Lung microvascular endothelial cell (primary cell): Measurements from ENCODE around the gene ZW10. TPM values are rescaled to one million over a fixed set of nuclear protein-coding genes. Genes with fewer than 3 reads are reported as not detected.
"Not testable (repeated sequence)": the region's sequence is repeated elsewhere in the genome, so short reads cannot be mapped to it uniquely, and the experiment has no call there.

Experiments
- DNase-seq, 2 donors: peaks; one replicate each; pipeline versions ENCODE4 v3.0.0 to v3.0.0-alpha.2; 2010; ENCODE audit warnings: low read depth in 2 of 2
- total RNA-seq: library from RNA; depleted of rRNA; stranded (reverse); fragments of >200 nt; gene quantifications from 2 replicates; pipeline ENCODE4 v1.2.1, GENCODE V29; 2014

ZW10 gene
- total RNA-seq = 12.5 and 14.2 TPM in 2 replicates

- peak; percentile 97 to 99 for DNase-seq
Observed at GRCh38 chr11:113773416-113774173, at the start of gene ZW10. Gene ZW10, minus strand, starts transcription at chr11:113773692. Its CDS starts 26 bp downstream, at chr11:113773666.

GRCh38 chr11:113818426-113818825, 44.9 kb upstream of the ZW10 start:
- DNase-seq = no peak

DNA sequence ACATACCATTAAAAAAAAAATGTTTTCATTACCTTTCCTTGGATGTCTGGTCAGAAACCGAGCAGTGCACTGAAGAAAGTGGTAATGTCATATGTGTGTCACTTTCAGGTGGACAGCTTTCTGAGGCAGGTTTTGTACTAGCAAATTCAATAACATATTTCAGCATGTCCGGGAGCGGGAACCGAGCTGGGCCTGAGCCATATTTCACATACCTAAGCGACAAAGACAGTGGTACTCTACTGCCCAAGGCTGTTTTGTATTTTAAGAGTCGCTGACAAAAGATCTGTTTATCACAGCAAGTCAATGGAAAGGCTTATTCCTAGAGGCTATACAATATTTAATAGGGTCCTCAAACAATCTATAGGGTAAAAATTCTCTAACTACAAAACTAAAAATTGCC, 44.1 kb upstream of the ZW10 start:
- DNase-seq = no peak

DNA sequence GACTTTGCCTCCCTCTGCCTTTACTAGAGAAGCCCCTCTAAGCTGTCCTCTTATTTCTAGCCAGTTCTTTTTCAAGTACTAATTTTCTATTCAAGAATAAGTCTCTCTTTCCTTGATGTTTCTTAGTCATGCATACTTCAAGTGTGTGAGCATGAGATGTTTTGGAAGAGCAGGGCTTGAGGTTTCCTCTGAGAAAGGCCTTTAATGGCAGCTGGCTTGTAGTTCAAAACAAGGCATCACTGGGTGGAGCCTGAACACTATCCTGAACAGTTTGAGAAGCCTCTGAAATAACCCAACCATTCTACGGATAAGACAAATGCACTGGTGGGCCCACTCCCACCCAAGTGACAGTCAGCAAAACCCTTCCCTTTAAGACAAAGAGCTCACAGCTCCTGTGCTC, 43.7 kb upstream of the ZW10 start:
- DNase-seq = no peak

DNA sequence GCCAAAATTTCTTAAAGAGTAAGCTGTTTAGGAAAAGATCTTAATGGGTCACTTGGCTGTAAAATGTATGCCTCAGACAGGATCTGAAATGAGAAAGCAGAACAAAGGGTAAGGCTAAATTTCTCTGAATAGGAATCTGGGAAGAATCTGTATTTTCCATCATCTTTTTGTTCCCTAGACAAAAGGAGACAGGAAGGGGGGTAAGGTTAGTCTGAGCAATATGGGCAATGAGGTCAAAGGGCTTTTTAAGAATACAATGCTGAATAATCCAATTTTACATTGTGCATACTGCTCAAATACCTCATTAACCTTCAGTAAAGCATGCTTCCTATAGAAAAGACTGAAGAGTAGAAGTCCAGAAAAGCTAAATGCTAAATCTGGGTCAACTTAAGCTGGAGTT, 40.7 kb upstream of the ZW10 start:
- no peak for DNase-seq

DNA sequence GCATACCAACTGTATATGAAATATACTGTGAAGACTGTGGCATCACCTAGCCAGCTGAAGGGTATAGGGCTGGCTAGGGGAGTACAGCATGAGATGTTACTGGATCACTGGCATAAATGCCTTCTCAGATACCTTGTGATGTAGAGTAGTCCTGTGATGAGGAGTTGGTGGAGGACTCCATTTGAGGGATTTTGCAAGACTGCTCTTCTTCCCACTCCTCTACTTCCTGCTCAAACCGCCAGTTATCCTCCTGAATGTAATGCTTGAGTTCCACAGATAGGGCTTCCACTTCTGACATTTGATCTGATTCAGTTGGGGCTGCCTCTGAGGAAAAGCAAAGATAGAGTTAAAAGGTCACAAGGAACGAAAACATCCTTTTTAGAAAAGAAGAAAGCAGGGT, 35.4 kb upstream of the ZW10 start:
- DNase-seq = no peak

- peak; percentile 40 to 50 for DNase-seq
Observed at GRCh38 chr11:113806406-113806805, 32.9 kb upstream of the ZW10 start.

DNA sequence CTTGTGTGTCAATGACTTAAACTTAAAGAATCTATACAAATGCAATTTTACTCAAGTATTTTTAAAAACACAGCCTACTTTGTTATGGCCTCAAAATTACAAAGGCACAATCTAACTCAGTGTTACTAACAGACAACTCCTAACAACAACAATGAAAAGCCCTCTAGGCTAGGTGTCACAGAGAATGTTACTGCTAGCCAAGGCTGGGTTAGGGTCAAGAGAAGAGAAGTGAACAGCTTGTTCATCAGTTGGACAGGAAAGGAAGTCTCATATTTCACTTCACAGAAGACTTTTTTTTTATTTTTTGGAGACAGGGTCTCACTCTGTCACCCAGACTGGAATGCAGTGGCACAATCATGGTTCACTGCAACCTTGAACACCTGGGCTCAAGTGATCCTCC, 32.1 kb upstream of the ZW10 start:
- DNase-seq = peak in 1 of 2 donors; percentile 6

GRCh38 chr11:113802621-113803020, 29.1 kb upstream of the ZW10 start:
- DNase-seq = no peak

- peak; percentile 52 to 55 for DNase-seq
Observed at GRCh38 chr11:113796663-113797259, 23.3 kb upstream of the ZW10 start.

DNA sequence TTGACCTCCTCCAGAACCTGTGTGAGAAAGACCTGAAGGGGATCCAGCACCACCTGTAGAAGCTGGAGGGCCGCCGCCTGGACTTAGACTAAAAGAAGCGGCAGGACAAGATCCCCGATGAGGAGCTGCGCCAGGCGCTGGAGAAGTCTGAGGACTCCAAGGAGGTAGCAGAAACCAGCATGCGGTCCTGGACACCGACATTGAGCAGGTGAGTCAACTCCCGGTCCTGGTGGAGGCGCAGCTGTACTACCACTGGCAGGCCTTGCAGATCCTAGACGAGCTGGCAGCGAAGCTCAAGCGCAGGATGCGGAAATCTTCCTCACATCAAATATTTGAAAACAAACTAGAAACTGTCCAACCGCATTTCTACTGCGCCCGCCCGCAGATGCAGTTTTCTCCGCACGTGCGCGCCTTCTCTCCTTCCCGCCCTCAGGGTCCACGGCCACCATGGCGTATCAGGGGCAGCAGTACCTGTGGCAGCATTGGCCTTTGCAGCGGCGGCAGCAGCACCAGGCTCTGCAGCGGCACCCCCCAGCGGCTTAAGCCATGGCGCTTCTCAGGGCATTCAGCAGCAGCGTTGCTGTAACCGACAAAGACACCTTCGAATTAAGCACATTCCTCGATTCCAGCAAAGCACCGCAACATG, 16.3 kb upstream of the ZW10 start:
- no peak for DNase-seq

- DNase-seq = not testable (repeated sequence)
Observed at GRCh38 chr11:113789016-113789415, 15.5 kb upstream of the ZW10 start.

DNA sequence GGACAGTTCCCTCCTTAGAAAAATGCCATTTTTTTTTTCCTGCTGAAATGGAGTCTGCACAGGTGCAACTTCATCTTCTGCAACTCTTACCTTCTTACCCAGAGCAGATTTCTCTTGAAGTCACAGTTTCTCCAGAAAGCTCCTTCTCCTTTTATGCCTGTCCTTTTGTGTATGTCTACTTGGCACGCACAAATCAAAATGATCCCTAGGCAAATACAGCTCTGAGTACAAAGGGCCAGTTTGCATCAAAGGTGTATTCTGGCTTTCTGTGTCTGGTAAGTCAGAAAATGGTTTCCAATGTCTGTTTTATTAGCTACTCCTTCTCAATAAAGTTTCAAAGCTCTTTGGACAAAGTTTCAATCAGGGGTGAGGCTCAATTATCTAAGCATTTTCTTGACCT, 8.6 kb upstream of the ZW10 start:
- DNase-seq = no peak

DNA sequence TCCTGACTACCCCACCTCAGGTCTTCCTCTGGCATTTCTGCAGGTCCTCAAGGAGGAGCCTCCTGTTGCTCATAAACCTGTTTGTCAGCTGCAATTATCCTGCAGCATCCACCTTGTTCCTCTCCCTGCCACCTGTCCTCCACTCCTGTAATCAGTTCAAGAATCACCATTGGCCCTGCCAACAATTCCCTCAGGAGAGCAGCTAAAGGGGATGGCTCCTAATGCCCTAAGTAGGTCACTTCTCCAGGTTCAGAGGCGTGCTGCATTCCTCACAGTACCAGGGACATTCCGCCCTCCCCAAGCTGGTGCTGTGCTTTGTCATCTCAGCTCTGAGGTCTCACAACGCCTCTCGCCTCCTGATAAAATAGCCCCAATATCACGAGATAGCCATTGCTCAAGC, 8.2 kb upstream of the ZW10 start:
- no peak for DNase-seq

GRCh38 chr11:113779496-113779895, 6.0 kb upstream of the ZW10 start, which contains the start of gene CLDN25:
Gene CLDN25, plus strand, starts transcription at chr11:113779796. Its CDS starts 0 bp downstream, at chr11:113779796.
- DNase-seq = no peak

DNA sequence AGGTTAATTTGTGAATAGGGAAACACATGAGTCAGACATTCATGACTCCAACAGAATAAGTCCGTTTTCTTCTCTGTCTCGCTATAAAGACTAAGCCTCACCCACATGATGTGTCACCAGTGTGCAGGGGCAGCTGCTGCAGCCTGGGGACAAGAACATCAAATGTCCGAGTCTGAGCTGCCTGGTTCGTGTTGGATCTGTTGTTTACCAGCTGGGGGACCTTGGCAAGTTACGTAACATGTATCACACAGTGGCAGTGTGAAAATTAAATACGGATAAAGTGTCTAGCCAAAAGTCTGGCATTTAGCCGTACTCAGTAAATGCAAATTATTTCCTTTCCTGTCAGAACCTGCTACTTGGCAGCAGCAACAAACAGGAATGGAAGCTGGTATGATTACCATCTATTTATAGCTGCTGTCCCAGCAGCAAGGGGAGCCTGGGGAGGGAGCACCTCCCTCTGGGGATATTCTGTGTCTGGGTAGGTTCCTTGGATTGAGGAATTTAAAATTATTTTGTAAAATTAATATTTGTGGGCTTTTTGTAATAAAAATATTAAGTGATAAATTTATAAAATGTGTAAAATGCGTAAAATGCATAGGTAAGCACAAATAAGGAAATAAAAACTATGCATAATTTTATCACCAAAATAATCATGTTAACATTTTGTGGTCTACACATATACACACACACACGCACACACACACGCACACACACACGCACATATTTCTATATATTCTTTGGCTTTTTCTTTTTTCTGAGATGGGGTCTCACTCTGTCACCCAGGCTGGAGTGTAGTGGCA, 4.8 kb upstream of the ZW10 start:
- peak; percentile 57 to 70 for DNase-seq

DNA sequence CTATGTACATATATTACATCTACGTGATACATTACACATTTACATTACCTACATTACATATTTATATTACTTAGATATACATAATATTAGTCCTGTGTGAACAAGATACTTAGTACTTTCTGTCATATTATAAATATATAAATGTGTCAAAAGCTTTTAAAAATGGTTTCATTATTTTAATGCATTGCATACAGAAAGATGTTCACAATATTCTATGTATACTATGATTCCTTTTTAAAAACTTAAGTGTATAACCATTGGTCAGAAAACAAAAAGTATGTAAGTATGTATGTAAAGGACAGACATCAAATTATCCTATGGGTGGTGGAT, 647 bp upstream of the ZW10 start:
- DNase-seq = no peak

DNA sequence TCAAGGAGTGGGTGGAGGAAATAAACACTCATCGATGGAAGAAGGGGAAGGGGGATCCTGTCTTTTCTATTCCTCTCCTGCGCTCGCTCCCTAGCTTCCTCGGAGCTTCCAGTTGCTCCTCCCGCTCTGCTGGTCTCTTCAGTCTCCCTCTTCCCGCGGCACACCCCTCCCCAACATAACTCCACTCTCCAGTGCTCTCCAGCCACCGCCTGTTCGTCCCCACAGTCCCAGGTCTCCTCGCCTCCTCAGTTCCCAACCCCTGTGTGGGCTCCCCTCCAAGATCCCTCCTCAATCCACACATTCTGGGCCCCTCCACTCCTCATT, 438 bp downstream of the ZW10 start:
- peak in 1 of 2 donors; percentile 55 for DNase-seq

GRCh38 chr11:113771964-113772363, 1.5 kb downstream of the ZW10 start:
- no peak for DNase-seq

DNA sequence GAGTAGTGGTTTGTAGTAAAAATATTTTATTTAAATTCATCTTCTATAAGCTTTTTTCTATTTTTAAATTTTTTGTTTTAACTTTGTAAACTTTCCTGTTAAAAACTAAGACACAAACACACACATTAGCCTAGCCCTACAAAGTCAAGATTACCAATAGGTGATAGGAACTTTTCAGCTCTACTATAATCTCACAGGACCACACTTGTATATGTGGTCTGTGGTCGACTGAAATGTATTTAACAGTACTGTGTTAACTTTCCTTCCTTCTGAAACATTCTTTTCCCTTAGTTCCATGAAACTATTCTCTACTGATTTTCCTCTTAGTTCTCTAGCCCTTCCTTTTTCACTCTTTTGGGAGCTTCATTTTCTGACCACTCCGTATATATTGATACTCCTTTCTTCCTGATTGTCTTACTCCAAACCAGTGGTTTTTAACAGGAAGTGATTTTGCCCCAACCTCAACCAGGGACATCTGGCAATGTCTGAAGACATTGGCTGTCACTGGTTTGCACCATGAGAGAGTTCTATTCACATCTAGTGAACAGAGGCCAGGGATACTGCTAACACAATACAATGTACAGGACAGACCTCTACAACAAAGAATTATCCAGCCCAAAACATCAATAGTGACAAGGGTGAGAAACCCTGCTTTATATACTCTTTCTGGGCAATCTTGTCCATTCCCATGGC, 8.8 kb downstream of the ZW10 start:
- DNase-seq = no peak

DNA sequence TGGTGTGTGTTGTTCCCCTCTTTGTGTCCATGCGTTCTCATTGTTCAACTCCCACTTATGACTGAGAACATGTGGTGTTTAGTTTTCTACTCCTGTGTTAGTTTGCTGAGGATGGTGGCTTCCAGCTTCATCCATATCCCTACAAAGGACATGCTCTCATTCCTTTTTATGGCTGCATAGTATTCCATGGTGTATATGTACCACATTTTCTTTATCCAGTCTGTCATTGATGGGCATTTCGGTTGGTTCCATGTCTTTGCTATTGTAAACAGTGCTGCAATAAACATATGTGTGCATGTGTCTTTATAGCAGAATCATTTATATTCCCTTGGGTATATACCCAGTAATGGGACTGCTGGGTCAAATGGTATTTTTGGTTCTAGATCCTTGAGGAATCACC, 10.5 kb downstream of the ZW10 start:
- not testable (repeated sequence) for DNase-seq

DNA sequence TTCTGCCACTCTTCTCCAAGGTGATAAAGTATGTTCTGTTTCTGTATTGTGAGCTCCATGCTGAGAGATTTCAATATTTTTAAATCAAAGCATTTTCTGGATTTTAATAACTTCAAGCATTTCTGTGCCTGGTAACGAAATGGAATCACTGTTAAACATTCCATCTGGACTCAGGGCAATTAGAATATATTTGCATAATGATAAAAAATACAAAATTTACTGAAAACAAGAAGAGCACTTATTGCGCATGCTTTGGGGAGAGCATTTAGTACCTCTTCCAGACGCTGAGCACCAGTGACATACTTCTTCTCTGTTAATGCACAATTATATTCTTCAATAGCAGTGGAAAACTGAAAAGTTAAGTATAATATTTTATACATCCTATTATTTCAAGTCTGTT, 13.3 kb downstream of the ZW10 start:
- no peak for DNase-seq
